Adipose tissue (tissue), 3 donors: ENCODE measurements around the gene PANX3. TPM values are rescaled to one million over a fixed set of nuclear protein-coding genes. Genes with fewer than 3 reads are reported as not detected.

Source experiments
- H3K27ac ChIP-seq: one replicate; pipeline ENCODE4 v1.5.1; 2013; ENCODE audit warnings: low read depth, low read length
- WGBS, 3 donors: extraction: QIAGEN DNeasy Blood & Tissue Kit; methylation state at CpG; one replicate each; pipeline ENCODE4 v1.1.7; 2013; 5-methylcytosine and 5-hydroxymethylcytosine counted together
- polyA plus RNA-seq, 3 donors: library from polyadenylated mRNA; stranded (reverse); fragments of 200-250 nt; gene quantifications; one replicate each; pipeline ENCODE4 v1.2.3, GENCODE V29; 2013
- donor health status: healthy with polysubstance abuse.
- donor health status: Bipolar disorder and iron deficiency.
- donor health status: healthy.

The PANX3 gene
- polyA plus RNA-seq, 3 donors = not detected

DNA sequence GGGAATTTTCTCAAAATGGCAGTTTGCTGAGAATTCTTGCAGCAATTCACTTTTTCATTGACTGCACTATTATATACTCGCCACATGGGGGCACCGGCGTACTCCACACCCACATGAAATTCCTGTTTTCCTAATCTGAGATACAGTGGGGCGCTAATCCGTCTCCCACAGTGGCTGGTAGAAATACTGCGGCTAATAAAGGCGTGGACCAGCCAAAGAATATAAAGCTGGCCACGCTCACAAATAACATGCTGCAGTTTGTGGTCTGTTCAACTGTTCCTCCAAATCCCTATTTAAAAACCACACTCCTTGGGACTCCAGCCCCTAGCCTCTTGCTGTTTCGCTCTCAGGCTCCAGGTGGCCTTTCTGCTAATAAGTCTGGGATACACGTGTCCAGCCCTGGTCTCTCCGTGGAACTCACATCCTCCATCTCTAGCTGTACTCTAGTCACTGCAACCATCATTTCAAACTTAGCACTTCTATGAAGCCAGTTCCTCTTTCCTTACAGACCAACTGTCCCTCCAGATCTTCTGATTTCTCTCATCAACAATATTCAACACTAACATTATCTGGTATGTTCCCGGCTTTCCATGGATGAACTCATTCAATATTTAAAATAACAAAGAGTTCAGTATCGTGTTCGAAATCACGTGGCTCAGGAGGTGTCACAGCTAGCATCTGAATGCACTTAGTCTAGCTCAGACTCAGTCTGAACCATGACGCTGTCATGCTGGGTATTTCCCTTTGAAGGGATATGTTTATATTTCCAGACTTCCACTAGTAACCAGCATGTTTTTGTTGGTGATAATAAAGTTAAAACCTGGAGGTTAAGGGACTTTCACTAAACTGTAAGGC is 33.4 kb downstream of the PANX3 start:
- H3K27ac ChIP-seq = no peak overlapping the region
- 18 to 28% (median 26%) methylated on average over 16 of the region's 16 CpGs for WGBS, 3 donors

DNA sequence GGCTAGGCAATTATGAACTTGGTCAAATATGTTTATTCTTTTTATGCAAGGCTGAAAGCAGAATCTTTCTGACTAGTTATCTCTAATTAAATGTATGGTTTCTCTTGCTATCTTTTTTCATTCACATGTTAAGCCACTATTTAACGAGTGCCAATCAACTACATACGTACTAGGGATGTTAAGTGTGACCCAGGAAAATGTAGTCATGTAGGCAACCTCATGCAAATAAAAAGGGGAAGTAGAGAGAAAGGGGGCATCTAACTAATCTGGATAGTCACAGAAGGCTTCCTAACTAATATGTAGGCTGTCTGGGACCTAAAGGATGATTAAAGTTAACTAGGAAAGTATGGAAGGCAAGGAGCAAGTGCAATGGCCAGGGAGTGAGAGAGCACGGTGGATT is 34.9 kb downstream of the PANX3 start:
- H3K27ac ChIP-seq = no peak overlapping the region
- 79 to 85% (median 82%) methylated on average over 3 of the region's 3 CpGs for WGBS, 3 donors

DNA sequence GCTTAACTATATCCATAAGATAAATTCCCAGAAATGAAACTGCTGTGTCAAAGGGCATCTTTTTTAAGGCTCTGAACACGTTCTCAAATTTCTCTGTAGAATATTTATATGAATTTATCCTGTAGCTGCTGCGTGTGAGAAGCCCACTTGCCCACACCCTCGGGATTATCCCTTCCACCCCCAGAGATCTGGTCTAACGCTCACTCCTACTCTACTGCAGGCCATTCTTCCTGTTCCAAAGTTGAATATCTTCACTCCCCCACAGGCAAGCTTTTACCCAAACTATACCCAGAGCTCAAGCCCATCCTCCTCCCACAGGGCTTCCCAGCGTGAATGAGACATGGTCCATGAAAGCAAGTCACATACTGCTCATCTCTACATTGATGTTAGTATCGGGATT is 37.4 kb downstream of the PANX3 start:
- H3K27ac ChIP-seq = no peak overlapping the region
- 71 to 81% (median 79%) methylated on average over 6 of the region's 6 CpGs for WGBS, 3 donors

DNA sequence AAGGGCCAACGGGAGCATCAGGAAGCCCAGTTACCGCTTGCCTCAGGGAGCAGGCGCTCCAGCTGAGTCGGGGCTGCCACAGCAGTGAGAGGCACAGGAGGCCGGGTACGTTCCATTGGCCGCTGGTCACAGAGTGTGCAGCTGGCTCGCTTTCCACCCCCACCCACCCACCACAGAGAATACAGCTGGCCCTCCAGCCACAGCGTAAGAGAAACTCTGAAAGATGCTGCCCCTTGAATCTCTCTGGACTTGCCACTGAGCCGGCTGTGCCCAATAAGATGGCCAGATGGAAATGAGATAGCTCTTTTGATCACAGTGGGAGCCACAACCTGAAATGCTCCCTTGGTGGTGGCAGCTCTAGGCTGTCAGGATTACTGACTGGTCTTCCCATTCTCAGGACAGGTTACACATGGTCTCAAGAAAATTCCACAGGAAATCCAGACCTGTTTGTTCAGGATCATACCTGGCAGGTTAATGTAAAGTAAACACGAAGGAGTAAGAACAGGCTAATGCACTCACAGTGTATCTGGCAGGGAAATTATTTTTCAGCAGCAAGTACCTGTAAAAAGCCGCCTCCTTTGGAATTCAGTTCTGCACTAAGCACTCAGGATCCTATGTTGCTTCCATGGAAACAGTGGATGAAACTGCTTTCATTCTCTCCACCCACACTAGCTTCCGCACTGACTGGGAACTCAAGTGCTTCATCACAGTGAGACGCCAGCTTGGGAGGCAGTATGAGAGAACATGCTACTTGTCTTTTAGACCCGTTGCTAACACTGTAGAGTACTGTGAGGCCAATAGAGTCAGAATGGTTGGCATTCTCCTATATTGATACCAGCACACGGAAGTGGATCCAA is 45.8 kb downstream of the PANX3 start:
- H3K27ac ChIP-seq = no peak overlapping the region
- 77 to 79% (median 78%) methylated on average over 16 of the region's 16 CpGs for WGBS, 3 donors

DNA sequence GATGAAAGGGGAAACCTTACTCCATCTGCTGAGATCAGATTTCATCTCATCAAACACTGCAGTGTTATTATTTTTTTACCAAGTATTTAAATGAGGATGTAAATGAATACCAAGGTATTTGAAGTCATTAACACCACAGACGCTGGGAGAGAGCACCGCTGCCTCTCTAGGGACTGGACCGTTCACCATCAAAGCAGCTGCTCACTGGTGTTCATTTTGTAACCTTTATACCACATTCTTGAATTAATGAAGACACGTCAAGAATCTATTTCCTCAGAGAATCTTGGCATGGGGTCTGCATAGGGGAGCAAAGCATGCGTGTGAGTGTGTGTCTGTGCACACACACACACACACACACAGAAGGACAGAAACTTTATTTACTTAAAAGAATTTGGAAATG is 46.7 kb downstream of the PANX3 start:
- 74 to 85% (median 79%) methylated on average over 5 of the region's 5 CpGs for WGBS, 3 donors
- H3K27ac ChIP-seq = no peak overlapping the region

DNA sequence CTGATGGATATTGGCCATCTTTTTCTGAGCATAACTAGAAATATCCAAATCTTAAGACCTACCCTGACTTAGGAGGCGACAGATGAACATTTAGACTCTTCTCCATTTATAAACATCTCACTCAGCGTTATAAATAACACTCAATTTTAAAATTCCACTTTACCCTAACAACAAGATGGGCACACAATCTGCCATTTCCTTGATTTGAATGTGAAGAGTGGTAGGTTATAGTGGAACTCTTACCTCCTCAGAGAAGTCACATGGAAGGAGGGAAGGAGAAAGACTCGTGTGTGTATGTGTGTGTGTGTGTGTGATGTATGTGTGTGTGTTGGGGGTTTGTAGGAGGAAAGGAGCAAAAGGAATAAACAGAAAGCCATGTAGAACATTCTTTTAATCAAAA is 47.3 kb downstream of the PANX3 start:
- no peak overlapping the region for H3K27ac ChIP-seq
- WGBS, 3 donors = 86 to 90% (median 86%) methylated on average over 3 of the region's 3 CpGs

DNA sequence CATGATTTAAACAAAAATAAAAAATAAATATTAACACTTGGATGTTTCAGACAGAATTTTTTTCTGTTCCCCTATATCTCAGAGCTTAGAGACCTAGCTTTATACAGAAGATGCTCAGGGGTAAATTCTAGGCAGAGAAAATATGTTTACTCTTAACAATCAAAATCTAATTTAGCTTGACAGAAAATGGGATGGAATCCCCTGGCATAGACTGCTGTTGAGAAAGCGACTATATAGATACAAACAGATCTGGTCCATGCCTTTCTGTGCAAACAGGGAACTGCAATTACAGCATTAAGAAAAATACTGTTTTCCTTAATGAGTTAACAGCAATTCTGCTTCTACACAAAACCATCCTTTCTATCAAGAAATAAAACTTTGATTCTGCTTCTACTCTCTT is 47.8 kb downstream of the PANX3 start:
- WGBS, 3 donors = 91 to 97% (median 91%) methylated on average over 1 of the region's 1 CpG

DNA sequence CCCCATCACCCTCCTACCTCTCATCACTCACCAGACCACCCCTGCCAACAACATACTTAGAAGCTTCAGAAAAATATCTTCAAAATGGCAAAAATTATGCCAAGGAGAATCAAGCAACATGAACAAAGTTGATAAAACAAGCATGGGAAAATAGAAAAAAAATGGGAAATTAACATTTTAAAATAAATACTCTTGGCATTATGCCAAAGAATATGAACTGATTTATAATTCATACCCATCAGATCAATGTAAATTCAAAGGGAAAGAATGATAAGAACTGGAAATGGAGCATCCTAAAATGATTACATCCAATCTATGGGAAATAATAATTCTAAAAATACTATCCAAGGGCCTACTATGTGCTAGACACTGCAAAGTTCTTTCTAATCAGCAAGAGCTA is 50.3 kb downstream of the PANX3 start:
- no peak overlapping the region for H3K27ac ChIP-seq

More for the DNA sequence above, 47.8 kb downstream of the PANX3 start:
- no peak overlapping the region for H3K27ac ChIP-seq

DNA sequence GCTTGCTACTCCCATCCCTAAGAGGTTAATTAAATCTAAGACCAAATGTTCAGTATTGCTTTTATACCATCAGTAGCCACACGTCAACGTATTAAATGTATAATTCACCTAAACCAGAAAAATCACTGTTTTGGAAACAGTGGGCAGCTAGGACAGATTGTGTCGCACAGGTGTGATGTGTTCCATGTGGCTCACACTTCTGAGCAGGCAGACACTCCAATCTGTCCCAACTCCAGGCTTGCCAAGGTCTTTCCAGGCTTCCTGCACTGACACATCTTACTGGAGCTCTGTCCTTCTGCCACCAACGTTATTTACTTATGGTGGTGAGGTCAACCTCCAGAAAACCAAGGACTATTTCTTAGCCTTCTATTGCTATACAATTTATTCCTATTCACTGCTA is 50.9 kb downstream of the PANX3 start:
- no peak overlapping the region for H3K27ac ChIP-seq
- WGBS, 3 donors = 84 to 90% (median 89%) methylated on average over 4 of the region's 4 CpGs

DNA sequence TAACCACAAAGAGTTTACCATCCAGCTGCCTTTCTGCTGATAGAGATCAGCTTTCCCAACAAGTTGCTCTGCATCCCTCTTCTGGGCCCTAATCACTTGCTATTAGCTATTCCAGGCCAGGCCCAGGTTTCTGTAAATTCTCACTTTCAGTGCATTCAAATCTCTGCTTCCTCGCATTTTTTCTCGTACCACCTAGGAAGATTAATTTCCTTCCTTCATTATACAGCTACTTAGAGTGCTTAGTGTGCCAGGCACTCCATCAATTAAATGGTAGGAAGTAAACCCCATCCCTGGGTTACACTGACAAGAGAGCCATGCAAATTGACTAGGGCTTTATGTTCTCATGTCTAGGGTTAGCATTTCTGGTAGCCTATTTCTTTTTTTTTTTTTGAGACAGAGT is 52.6 kb downstream of the PANX3 start:
- no peak overlapping the region for H3K27ac ChIP-seq
- 84 to 97% (median 88%) methylated on average over 2 of the region's 2 CpGs for WGBS, 3 donors

DNA sequence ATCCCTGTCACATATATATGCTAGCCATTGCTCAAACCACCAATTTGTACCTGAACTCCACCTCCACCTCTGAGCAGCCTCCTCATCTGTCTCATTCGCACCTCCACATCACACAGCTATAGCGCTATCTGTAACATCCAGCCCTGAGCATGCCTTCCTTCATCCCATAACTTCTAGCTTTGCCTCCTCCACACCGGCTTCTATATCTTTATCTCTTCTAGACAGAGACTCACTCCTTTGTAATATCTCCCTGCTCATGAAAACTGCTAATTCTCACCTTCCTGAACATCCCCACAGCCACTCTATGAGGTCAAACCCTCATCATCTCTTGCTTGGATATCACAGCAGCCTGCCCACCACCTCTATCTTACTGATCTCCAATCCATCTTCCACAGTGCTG is 56.4 kb downstream of the PANX3 start:
- no peak overlapping the region for H3K27ac ChIP-seq
- WGBS, 3 donors = 96 to 97% (median 96%) methylated on average over 3 of the region's 3 CpGs

DNA sequence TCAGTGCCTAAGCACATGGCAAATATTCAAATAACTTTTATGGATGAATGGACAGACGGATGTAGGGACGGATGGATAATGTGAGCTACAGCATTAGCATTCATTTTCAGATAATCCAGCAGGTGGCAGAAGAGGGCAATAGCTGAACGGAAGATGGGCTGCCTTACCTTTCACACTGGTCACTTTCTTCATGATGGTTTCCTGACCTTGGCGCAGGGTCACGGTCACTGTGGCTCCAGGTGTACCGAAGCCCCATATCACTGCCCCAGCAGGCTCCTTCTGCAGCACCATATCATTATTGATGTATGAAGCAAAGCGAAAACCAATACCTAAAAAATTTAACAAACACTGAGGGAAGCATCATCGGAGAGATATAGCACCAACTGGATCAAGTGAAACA is 58.0 kb downstream of the PANX3 start:
- no peak overlapping the region for H3K27ac ChIP-seq
- 18 to 27% (median 27%) methylated on average over 8 of the region's 8 CpGs for WGBS, 3 donors

Other genes with a start within 250 kb of the PANX3 start
- gene OR8B2, start 226.9 kb upstream of the PANX3 start, polyA plus RNA-seq = not detected
- not detected for gene OR8B3, start 212.4 kb upstream of the PANX3 start, polyA plus RNA-seq
- not detected for gene OR8B4, start 186.6 kb upstream of the PANX3 start, polyA plus RNA-seq
- gene OR8B8, start 165.7 kb upstream of the PANX3 start, polyA plus RNA-seq = not detected
- gene OR8B12, start 67.8 kb upstream of the PANX3 start, polyA plus RNA-seq = not detected
- under 1 TPM in 1 of 3 donors, not detected in 2; under 0.01 TPM for gene OR8A1, start 41.4 kb upstream of the PANX3 start, polyA plus RNA-seq
- 10 to 100 TPM; 14.7 to 26.1 (median 25.9) TPM for gene TBRG1, start 11.4 kb downstream of the PANX3 start, polyA plus RNA-seq
- gene SIAE, start 62.3 kb downstream of the PANX3 start, polyA plus RNA-seq = 10 to 100 TPM in 2 of 3 donors, 1 to 10 TPM in 1; 7.1 to 13.8 (median 11.0) TPM
- gene SPA17, start 62.5 kb downstream of the PANX3 start, polyA plus RNA-seq = 1 to 10 TPM; 2.3 to 5.5 (median 2.8) TPM
- 10 to 100 TPM in 1 of 3 donors, 1 to 10 TPM in 2; 1.2 to 17.0 (median 5.3) TPM for gene NRGN, start 128.5 kb downstream of the PANX3 start, polyA plus RNA-seq
- gene VSIG2, start 140.8 kb downstream of the PANX3 start, polyA plus RNA-seq = 10 to 100 TPM in 1 of 3 donors, 1 to 10 TPM in 2; 1.2 to 36.1 (median 3.5) TPM
- 100 to 1,000 TPM in 1 of 3 donors, 10 to 100 TPM in 2; 17.6 to 116 (median 53.3) TPM for gene ESAM, start 150.9 kb downstream of the PANX3 start, polyA plus RNA-seq
- 1 to 10 TPM; 4.8 to 6.1 (median 5.3) TPM for gene MSANTD2, start 189.0 kb downstream of the PANX3 start, polyA plus RNA-seq